OCI-LY7 (cell line): Measurements from ENCODE around the gene TBC1D10A. TPM values are rescaled to one million over a fixed set of nuclear protein-coding genes. Genes with fewer than 3 reads are reported as not detected.
"Not testable (repeated sequence)": the region's sequence is repeated elsewhere in the genome, so short reads cannot be mapped to it uniquely, and the experiment has no call there.

Source experiments
- BruUV-seq: library from RNA; stranded (reverse); fragments of 400-500 nt; replicated peaks from 2 replicates; lab custom pipeline; 2021; lab: Mats Ljungman, UMichigan
- CTCF ChIA-PET: fragments of 300-600 bp; sonication (Branson Sonifier 250); formaldehyde crosslinking; loops from one replicate; lab custom pipeline; 2022; ENCODE audit warnings: antibody characterized with exemption; ENCODE audit not compliant: unreplicated experiment; lab: Charles Lee
- POLR2A ChIA-PET: fragments of 300-600 bp; sonication (Branson Sonifier 250); formaldehyde crosslinking; loops from one replicate; lab custom pipeline; 2022; ENCODE audit warnings: antibody characterized with exemption; lab: Charles Lee
- DNase-seq: peaks from one replicate; pipeline ENCODE4 v3.0.0-alpha.2; 2015; ENCODE audit warnings: low spot score
- H2AFZ ChIP-seq: fragments of 200-600 bp; sonication (generic), shearing (Covaris generic); 2 replicates; pipeline ENCODE4 v1.6.1; 2014; ENCODE audit warnings: mild to moderate bottlenecking, antibody characterized with exemption, low read length, moderate library complexity
- H3K27ac ChIP-seq: fragments of 200-600 bp; sonication (generic); 2 replicates; pipeline ENCODE4 v1.5.1; 2014; ENCODE audit warnings: mixed run types, low read depth, mild to moderate bottlenecking, moderate library complexity, low read length, inconsistent platforms; ENCODE audit not compliant: poor library complexity, severe bottlenecking
- H3K36me3 ChIP-seq: fragments of 200-600 bp; sonication (generic); 2 replicates; pipeline ENCODE4 v1.6.1; 2014; ENCODE audit warnings: mild to moderate bottlenecking, antibody characterized with exemption, low read length, moderate library complexity, mixed read lengths; ENCODE audit not compliant: insufficient read depth
- H3K4me1 ChIP-seq: fragments of 200-600 bp; sonication (generic); 2 replicates; pipeline ENCODE4 v1.5.1; 2014; ENCODE audit warnings: mild to moderate bottlenecking, low read length; ENCODE audit not compliant: insufficient read depth, poor library complexity, severe bottlenecking
- H3K4me2 ChIP-seq: fragments of 200-600 bp; sonication (generic); 2 replicates; pipeline ENCODE4 v1.6.1; 2014; ENCODE audit warnings: mild to moderate bottlenecking, low read length
- H3K4me3 ChIP-seq: fragments of 200-600 bp; sonication (generic); 2 replicates; pipeline ENCODE4 v1.5.1; 2014; ENCODE audit warnings: mild to moderate bottlenecking, low read depth, low read length; ENCODE audit not compliant: poor library complexity, severe bottlenecking
- H3K79me2 ChIP-seq: fragments of 200-600 bp; sonication (generic); 2 replicates; pipeline ENCODE4 v1.6.1; 2016; ENCODE audit warnings: low read depth, mild to moderate bottlenecking, low read length, moderate library complexity, mixed read lengths; ENCODE audit not compliant: insufficient read depth
- H3K9me2 ChIP-seq: fragments of 200-600 bp; sonication (generic); 2 replicates; pipeline ENCODE4 v1.6.1; 2016; ENCODE audit warnings: mild to moderate bottlenecking, low read length, mixed read lengths; ENCODE audit not compliant: insufficient read depth
- H3K9me3 ChIP-seq: fragments of 200-600 bp; sonication (generic); 2 replicates; pipeline ENCODE4 v1.6.1; 2014; ENCODE audit warnings: mild to moderate bottlenecking, mixed run types, low read length, mixed read lengths
- H4K20me1 ChIP-seq: fragments of 200-600 bp; sonication (generic); 2 replicates; pipeline ENCODE4 v1.6.1; 2014; ENCODE audit warnings: mild to moderate bottlenecking, antibody characterized with exemption, low read length, moderate library complexity, mixed read lengths; ENCODE audit not compliant: insufficient read depth
- CTCF ChIP-seq: fragments of 200-600 bp; sonication (generic); conservative IDR thresholded peaks from 2 replicates; pipeline ENCODE4 v1.5.1; 2014; ENCODE audit warnings: mild to moderate bottlenecking, antibody characterized with exemption, low read length, moderate library complexity, mixed read lengths
- EZH2phosphoT487 ChIP-seq: fragments of 200-600 bp; sonication (generic); IDR thresholded peaks from 2 replicates; pipeline ENCODE4 v1.6.1; 2018; ENCODE audit warnings: low read depth, borderline replicate concordance, mild to moderate bottlenecking, mixed run types, antibody characterized with exemption, low read length, moderate library complexity, mixed read lengths
- intact Hi-C: fragments of 100-400 bp; cut with micrococcal nuclease; formaldehyde crosslinking; loops from one replicate; pipeline ENCODE4 v1.10.0; 2022; ENCODE audit not compliant: unreplicated experiment
- total RNA-seq, 2 experiments: library from RNA; depleted of rRNA in 1 of 2; stranded (reverse); fragments of >200 nt in 1 of 2; shearing (Covaris generic) in 1 of 2; gene quantifications; 2 replicates each; pipeline ENCODE4 v1.2.3, GENCODE V29; 2014 to 2022

TBC1D10A gene
- total RNA-seq, 2 experiments from 2014 or later = 15.1 to 16.2 TPM

DNA sequence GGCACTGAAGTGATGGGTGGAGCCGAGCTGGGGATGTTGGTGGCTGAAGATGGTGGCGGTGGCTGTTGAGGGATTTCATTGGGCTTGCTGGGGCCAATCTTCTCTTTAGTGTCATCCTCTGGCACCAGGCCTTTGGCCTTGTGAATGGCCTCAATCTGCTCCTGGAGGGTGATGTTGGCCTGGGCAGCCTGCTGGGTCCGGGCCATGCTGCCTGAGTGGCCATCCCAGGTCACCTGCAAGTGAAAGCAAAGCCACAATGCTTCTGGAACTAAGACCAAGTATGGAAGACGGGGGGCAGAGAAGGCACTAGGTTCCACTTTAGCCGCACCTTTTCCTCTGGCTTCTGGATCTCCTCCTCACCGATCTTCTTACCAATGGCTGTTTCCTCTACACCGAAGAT lies 12.1 kb upstream of the TBC1D10A start:
- H3K27ac ChIP-seq = no peak overlapping the region
- H3K4me1 ChIP-seq = no peaks in the 10 kb centered on the region
- ChIA-PET CTCF (no interaction called here), POLR2A (interaction anchor here (0.6 kb wide), 1 partner anchor 16 kb away, joined by 3 read pairs; no protein-coding TSS in a partner anchor)
- TF ChIP-seq EZH2phosphoT487 = no peak
- TF ChIP-seq CTCF = no peak
- H4K20me1 ChIP-seq = no peaks in the 10 kb centered on the region
- no peak overlapping the region for H3K4me2 ChIP-seq
- no peak overlapping the region for H2AFZ ChIP-seq
- no peaks in the 10 kb centered on the region for H3K9me2 ChIP-seq
- no peaks in the 10 kb centered on the region for H3K79me2 ChIP-seq
- no peak overlapping the region for H3K4me3 ChIP-seq
- no peaks in the 10 kb centered on the region for H3K9me3 ChIP-seq
- intact Hi-C loops = no loop called here
- no peak for DNase-seq
- peaks cover 98% of the 10 kb centered on the region for H3K36me3 ChIP-seq
- no TSS peak for BruUV-seq

DNA sequence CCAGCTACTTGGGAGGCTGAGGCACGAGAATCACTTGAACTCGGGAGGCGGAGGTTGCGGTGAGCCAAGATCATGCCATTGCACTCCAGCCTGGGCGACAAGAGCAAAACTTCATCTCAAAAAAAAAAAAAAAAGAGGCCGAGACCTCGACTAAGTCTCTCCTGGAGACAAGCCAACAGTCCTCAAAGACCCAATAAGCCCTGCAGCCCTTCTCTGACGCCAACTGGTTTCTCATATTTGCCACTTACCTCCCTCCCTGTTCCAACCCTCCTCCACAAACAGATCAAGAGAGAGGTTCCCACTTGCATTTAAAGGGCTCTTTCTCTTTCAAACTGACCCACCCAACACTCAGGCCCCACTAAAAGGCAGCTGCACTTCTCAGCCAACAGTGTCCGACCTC lies 11.6 kb upstream of the TBC1D10A start:
- H3K4me1 ChIP-seq, BruUV-seq, H3K79me2 ChIP-seq, H4K20me1 ChIP-seq, CTCF ChIA-PET, H3K4me2 ChIP-seq, POLR2A ChIA-PET, DNase-seq, H3K27ac ChIP-seq, H3K4me3 ChIP-seq, H2AFZ ChIP-seq, H3K9me3 ChIP-seq, H3K9me2 ChIP-seq, intact Hi-C loops: not testable (repeated sequence)
- H3K36me3 ChIP-seq = peaks cover 98% of the 10 kb centered on the region

DNA sequence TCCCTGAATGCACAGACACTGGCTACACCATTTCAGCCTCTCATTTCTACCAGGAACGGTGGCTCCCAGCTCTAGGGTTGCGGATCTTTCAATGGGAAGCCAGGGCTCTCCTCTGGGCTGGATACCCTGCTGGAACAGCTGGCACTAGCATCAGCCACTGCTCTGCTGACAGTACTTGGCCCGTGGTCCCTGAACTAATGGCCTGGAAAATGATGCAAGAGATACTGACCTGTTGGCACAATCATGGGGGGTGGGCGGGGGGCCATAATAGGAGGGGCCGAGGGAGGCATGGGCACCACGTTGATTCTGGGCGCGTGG lies 10.7 kb upstream of the TBC1D10A start:
- H3K36me3 ChIP-seq = peaks cover 98% of the 10 kb centered on the region
- H2AFZ ChIP-seq = no peak overlapping the region
- no peak overlapping the region for H3K27ac ChIP-seq
- no peaks in the 10 kb centered on the region for H3K9me3 ChIP-seq
- no TSS peak for BruUV-seq
- no peaks in the 10 kb centered on the region for H3K4me1 ChIP-seq
- no peaks in the 10 kb centered on the region for H4K20me1 ChIP-seq
- H3K9me2 ChIP-seq = no peaks in the 10 kb centered on the region
- TF ChIP-seq EZH2phosphoT487 (no peak), CTCF (no peak)
- ChIA-PET CTCF (no interaction called here), POLR2A (no interaction called here)
- H3K4me3 ChIP-seq = no peak overlapping the region
- intact Hi-C loops = no loop called here
- no peak for DNase-seq
- no peaks in the 10 kb centered on the region for H3K79me2 ChIP-seq
- no peak overlapping the region for H3K4me2 ChIP-seq
